Chondrocyte (in vitro differentiated cells): ENCODE measurements around the gene DVL2. TPM values are rescaled to one million over a fixed set of nuclear protein-coding genes. Genes with fewer than 3 reads are reported as not detected.

Experiments
- DNase-seq: peaks from one replicate; pipeline ENCODE4 v3.0.0; 2021; ENCODE audit warnings: mixed read lengths, low spot score
- H3K27ac Mint-ChIP-seq: one replicate; pipeline ENCODE4 v1.8.0; 2021; ENCODE audit warnings: mild to moderate bottlenecking, moderate library complexity, mixed read lengths; ENCODE audit not compliant: unreplicated experiment
- H3K27me3 Mint-ChIP-seq: 2 replicates; pipeline ENCODE4 v1.8.0; 2021; ENCODE audit warnings: low read depth, mixed read lengths
- H3K36me3 Mint-ChIP-seq: 2 replicates; pipeline ENCODE4 v1.8.0; 2021; ENCODE audit warnings: low read depth, mixed read lengths
- H3K4me1 Mint-ChIP-seq: 2 replicates; pipeline ENCODE4 v1.8.0; 2021; ENCODE audit warnings: low read depth, mild to moderate bottlenecking, mixed read lengths
- H3K4me3 Mint-ChIP-seq: one replicate; pipeline ENCODE4 v1.8.0; 2021; ENCODE audit warnings: mild to moderate bottlenecking, moderate library complexity, mixed read lengths; ENCODE audit not compliant: unreplicated experiment
- H3K9me3 Mint-ChIP-seq: 2 replicates; pipeline ENCODE4 v1.8.0; 2021; ENCODE audit warnings: low read depth, mixed read lengths
- microRNA-seq: library from miRNA; unstranded; fragments of <30 nt; microRNA quantifications from one replicate; pipeline ENCODE4 v1.2.0, GENCODE V29; 2020; ENCODE audit warnings: borderline number of aligned reads
- total RNA-seq: library from RNA; stranded (reverse); gene quantifications from 3 replicates; pipeline ENCODE4 v1.2.1, GENCODE V29; 2021
- TF ChIP-seq, protein P1 (sequence below): fragments of 200-600 bp; sonication (generic); IDR thresholded peaks from 2 replicates; pipeline ENCODE4 v1.5.0; 2021; ENCODE audit warnings: antibody characterized with exemption, mild to moderate bottlenecking, moderate library complexity

Gene DVL2
- total RNA-seq, 1 donor from 2014 or later, result 58.8 TPM

- H3K27ac Mint-ChIP-seq, result no peak overlapping the region
- H3K4me3 Mint-ChIP-seq, result no peak overlapping the region
- peaks cover under 1% of the 10 kb centered on the region for H3K4me1 Mint-ChIP-seq
- TF ChIP-seq, protein P1, sequence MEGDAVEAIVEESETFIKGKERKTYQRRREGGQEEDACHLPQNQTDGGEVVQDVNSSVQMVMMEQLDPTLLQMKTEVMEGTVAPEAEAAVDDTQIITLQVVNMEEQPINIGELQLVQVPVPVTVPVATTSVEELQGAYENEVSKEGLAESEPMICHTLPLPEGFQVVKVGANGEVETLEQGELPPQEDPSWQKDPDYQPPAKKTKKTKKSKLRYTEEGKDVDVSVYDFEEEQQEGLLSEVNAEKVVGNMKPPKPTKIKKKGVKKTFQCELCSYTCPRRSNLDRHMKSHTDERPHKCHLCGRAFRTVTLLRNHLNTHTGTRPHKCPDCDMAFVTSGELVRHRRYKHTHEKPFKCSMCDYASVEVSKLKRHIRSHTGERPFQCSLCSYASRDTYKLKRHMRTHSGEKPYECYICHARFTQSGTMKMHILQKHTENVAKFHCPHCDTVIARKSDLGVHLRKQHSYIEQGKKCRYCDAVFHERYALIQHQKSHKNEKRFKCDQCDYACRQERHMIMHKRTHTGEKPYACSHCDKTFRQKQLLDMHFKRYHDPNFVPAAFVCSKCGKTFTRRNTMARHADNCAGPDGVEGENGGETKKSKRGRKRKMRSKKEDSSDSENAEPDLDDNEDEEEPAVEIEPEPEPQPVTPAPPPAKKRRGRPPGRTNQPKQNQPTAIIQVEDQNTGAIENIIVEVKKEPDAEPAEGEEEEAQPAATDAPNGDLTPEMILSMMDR, result no peak
- H3K27me3 Mint-ChIP-seq, result no peaks in the 10 kb centered on the region
- no peaks in the 10 kb centered on the region for H3K36me3 Mint-ChIP-seq
- DNase-seq, result peak; percentile 2
- no peaks in the 10 kb centered on the region for H3K9me3 Mint-ChIP-seq
Measured at GRCh38 chr17:7176107-7176840, 58.0 kb downstream of the DVL2 start.

Small RNAs within 50 kb of the gene (microRNA-seq; reads per million reads assigned to microRNA genes)
- 4,523 reads per million, percentile 90 among the genes with 10 or more reads in this experiment for gene MIR324

Other genes starting within 250 kb of the DVL2 start
- gene ALOX12, start 238.5 kb downstream of the DVL2 start, total RNA-seq, result not detected in 3 replicates
- gene RNASEK, start 221.9 kb downstream of the DVL2 start, total RNA-seq, result 241 to 266 TPM (median 259 TPM) in 3 replicates
- not detected in 3 replicates for gene BCL6B, start 211.5 kb downstream of the DVL2 start, total RNA-seq
- 3.5 to 5.4 TPM (median 4.8 TPM) in 3 replicates for gene SLC16A13, start 198.5 kb downstream of the DVL2 start, total RNA-seq
- 0.41 to 0.85 TPM (median 0.47 TPM) in 3 replicates for gene SLC16A11, start 190.4 kb downstream of the DVL2 start, total RNA-seq
- gene CLEC10A, start 154.3 kb downstream of the DVL2 start, total RNA-seq, result not detected in 3 replicates
- not detected in 3 replicates for gene ASGR2, start 119.7 kb downstream of the DVL2 start, total RNA-seq
- 0.46 to 1.9 TPM (median 0.97 TPM) in 3 replicates for gene ASGR1, start 55.1 kb downstream of the DVL2 start, total RNA-seq
- 28.3 to 34.4 TPM (median 31.3 TPM) in 3 replicates for gene DLG4, start 14.7 kb downstream of the DVL2 start, total RNA-seq
- 427 to 584 TPM (median 454 TPM) in 3 replicates for gene ACADVL, start 14.6 kb downstream of the DVL2 start, total RNA-seq
- gene PHF23, start 4.9 kb upstream of the DVL2 start, total RNA-seq, result 49.5 to 57.8 TPM (median 53.1 TPM) in 3 replicates
- 449 to 459 TPM (median 455 TPM) in 3 replicates for gene GABARAP, start 7.9 kb upstream of the DVL2 start, total RNA-seq
- gene CTDNEP1, start 17.2 kb upstream of the DVL2 start, total RNA-seq, result 105 to 118 TPM (median 111 TPM) in 3 replicates
- 24.9 to 32.7 TPM (median 25.8 TPM) in 3 replicates for gene ELP5, start 17.7 kb upstream of the DVL2 start, total RNA-seq
- 0.42 to 0.54 TPM (median 0.46 TPM) in 3 replicates for gene CLDN7, start 28.0 kb upstream of the DVL2 start, total RNA-seq
- 0.15 to 0.38 TPM (median 0.30 TPM) in 3 replicates for gene SLC2A4, start 47.2 kb upstream of the DVL2 start, total RNA-seq
- 0.56 to 0.57 TPM in 2 of 3 replicates, not detected in the other for gene YBX2, start 60.1 kb upstream of the DVL2 start, total RNA-seq
- gene EIF5A, start 73.1 kb upstream of the DVL2 start, total RNA-seq, result 364 to 494 TPM (median 376 TPM) in 3 replicates
- 43.9 to 64.9 TPM (median 55.3 TPM) in 3 replicates for gene GPS2, start 80.8 kb upstream of the DVL2 start, total RNA-seq
- gene NEURL4, start 94.8 kb upstream of the DVL2 start, total RNA-seq, result 28.0 to 43.3 TPM (median 32.4 TPM) in 3 replicates
- 2.9 to 6.8 TPM (median 3.7 TPM) in 3 replicates for gene ACAP1, start 102.0 kb upstream of the DVL2 start, total RNA-seq
- 16.6 to 23.3 TPM (median 23.0 TPM) in 3 replicates for gene KCTD11, start 117.6 kb upstream of the DVL2 start, total RNA-seq
- not detected in 3 replicates for gene TMEM95, start 120.6 kb upstream of the DVL2 start, total RNA-seq
- 0.22 to 0.72 TPM in 2 of 3 replicates, not detected in the other for gene TNK1, start 146.6 kb upstream of the DVL2 start, total RNA-seq
- 79.8 to 82.6 TPM (median 81.5 TPM) in 3 replicates for gene PLSCR3, start 160.0 kb upstream of the DVL2 start, total RNA-seq
- 32.8 to 42.8 TPM (median 34.3 TPM) in 3 replicates for gene TMEM256, start 169.6 kb upstream of the DVL2 start, total RNA-seq
- 45.2 to 49.8 TPM (median 46.7 TPM) in 3 replicates for gene NLGN2, start 173.3 kb upstream of the DVL2 start, total RNA-seq
- gene SPEM1, start 185.8 kb upstream of the DVL2 start, total RNA-seq, result not detected in 3 replicates
- gene SPEM2, start 191.1 kb upstream of the DVL2 start, total RNA-seq, result not detected in 3 replicates
- gene SPEM3, start 194.3 kb upstream of the DVL2 start, total RNA-seq, result not detected in 3 replicates
- gene TMEM102, start 200.9 kb upstream of the DVL2 start, total RNA-seq, result 6.9 to 9.1 TPM (median 7.7 TPM) in 3 replicates
- 5.0 to 6.0 TPM (median 5.1 TPM) in 3 replicates for gene FGF11, start 205.0 kb upstream of the DVL2 start, total RNA-seq
- gene CHRNB1, start 210.5 kb upstream of the DVL2 start, total RNA-seq, result 12.2 to 14.0 TPM (median 12.6 TPM) in 3 replicates
- 50.9 to 51.9 TPM (median 51.0 TPM) in 3 replicates for gene ZBTB4, start 245.1 kb upstream of the DVL2 start, total RNA-seq
- gene SLC35G6, start 246.9 kb upstream of the DVL2 start, total RNA-seq, result not detected in 3 replicates
- gene POLR2A, start 249.8 kb upstream of the DVL2 start, total RNA-seq, result 113 to 121 TPM (median 115 TPM) in 3 replicates